GM21390 (cell line): ENCODE data around the gene TMPRSS7.

Experiments
- ATAC-seq: cut with Tn5 transposase; IDR thresholded peaks from one replicate; pipeline ENCODE4 v1.9.1; 2021; ENCODE audit not compliant: unreplicated experiment

TMPRSS7 gene

GRCh38 chr3:112124907-112125607 is 90.5 kb downstream of the TMPRSS7 start:
- no peak for ATAC-seq

GRCh38 chr3:112126511-112126911 is 92.0 kb downstream of the TMPRSS7 start:
- no peak for ATAC-seq

GRCh38 chr3:112127522-112128494 is 93.3 kb downstream of the TMPRSS7 start:
- peak; percentile 32 for ATAC-seq

- ATAC-seq: peak; percentile 34
These were observed 94.5 kb downstream of the TMPRSS7 start for GRCh38 chr3:112128843-112129727.

- no peak for ATAC-seq
These were observed 95.5 kb downstream of the TMPRSS7 start for GRCh38 chr3:112129925-112130637.

GRCh38 chr3:112130638-112130993 is 96.1 kb downstream of the TMPRSS7 start:
- ATAC-seq: no peak
